Neural progenitor cell (in vitro differentiated cells): ENCODE measurements around the gene CHRM3.

ENCODE experiments used
- CTCF ChIP-seq: fragments of 200-600 bp; sonication (generic); IDR thresholded peaks from 2 replicates; pipeline ENCODE4 v1.5.1; 2017; ENCODE audit warnings: antibody characterized with exemption, mild to moderate bottlenecking
- EZH2 ChIP-seq: fragments of 200-600 bp; sonication (generic); IDR thresholded peaks from 2 replicates; pipeline ENCODE4 v1.6.1; 2017; ENCODE audit warnings: antibody characterized with exemption, mild to moderate bottlenecking, moderate library complexity

GRCh38 chr1:239394107-239394506 is 7.7 kb downstream of the CHRM3 start:
- TF ChIP-seq CTCF (no peak), EZH2 (no peak)
